GM19023 (cell line): Measurements from ENCODE around the gene ITPR1.

ENCODE experiments used
- ATAC-seq: cut with Tn5 transposase; IDR thresholded peaks from one replicate; pipeline ENCODE4 v1.9.1; 2021; ENCODE audit warnings: mild to moderate bottlenecking, moderate library complexity; ENCODE audit not compliant: unreplicated experiment

ITPR1 gene

DNA sequence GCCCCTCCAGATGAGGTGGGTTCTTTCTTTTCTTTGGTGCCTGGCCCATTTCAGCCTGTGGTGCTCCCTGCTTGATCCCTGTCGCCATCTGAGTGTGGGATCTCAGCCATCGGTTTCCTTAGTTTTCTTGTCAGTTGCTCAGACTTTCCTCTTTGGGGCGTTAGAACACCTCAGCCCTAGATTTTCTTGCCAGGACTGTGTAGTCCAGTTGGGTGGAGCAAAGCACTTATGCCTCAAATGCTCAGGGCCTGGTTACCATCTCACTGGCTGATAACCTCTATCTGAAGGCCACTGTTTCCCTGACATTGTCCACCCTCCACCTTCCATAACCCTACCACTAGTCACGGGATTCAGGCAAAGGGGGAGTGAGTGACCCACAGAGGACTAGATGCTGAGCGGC is 277.4 kb downstream of the ITPR1 start:
- ATAC-seq = no peak

DNA sequence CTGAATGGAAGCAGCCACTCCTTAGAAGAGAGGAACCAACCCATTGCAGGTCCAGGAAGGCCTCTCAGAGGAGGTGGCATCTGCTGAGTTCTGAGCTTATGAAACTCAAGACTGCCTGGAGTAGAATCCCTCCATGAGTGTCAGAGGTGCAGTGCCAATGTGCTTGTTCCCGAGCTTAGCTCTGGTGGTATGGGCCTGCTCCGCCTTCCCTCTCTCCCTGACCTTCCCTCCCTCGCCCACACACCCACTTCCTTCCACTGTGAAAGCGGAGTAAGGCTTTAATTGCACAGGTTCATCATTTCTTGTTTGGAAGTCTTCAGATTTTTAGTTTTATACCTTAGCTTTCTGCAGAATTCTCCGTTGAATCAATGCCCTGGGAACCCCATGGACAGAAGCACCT is 278.1 kb downstream of the ITPR1 start:
- ATAC-seq = no peak

DNA sequence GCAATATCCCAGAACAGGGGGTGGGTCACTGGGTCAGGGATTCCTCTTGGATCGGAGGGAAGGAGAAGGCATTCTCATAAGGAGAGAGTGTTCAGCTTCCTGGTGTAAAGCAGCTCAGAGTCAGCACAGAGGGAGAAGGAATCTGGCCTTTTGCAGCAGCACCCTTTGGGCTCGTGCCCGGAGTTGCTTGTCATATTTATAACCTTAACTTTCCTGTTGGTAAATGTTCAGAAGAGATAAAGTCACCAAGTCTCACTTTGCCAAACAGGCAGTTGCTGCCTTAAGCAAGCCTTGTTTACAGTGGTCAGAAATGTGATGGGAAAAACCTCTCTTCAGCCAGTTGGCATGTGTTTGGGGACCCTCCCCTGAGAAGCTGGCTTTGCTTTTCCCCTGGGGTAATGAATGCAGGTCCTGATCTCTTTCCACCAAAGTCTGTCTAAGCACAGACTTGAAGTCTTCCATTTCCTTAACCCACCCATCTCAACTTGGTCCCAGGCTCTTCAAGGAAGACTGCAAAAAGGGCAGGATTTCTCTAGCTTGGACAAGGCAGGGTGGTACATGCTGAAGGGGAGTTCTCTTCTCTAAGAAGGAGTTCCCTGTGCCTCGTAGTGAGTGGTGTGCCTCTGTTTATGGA is 279.1 kb downstream of the ITPR1 start:
- no peak for ATAC-seq

DNA sequence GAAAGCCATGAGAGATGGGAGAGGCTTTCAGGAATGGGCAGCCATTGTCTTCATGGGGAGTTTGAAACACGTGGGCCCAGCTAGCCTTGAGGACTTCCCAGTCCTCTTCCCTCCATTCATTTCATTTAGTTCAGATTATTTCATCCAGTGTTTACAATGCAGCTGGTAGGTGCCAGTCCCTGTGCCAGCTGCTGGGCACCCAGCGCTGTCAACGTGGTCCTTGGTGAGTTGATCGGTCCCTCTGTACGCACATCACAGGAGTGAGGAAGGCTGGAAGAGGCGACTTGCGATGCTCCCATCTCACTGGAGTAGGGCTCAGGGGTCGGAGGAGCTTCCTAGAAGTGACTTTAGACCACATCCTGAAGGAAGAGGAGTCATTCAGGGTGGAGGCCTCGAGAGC is 279.7 kb downstream of the ITPR1 start:
- no peak for ATAC-seq

DNA sequence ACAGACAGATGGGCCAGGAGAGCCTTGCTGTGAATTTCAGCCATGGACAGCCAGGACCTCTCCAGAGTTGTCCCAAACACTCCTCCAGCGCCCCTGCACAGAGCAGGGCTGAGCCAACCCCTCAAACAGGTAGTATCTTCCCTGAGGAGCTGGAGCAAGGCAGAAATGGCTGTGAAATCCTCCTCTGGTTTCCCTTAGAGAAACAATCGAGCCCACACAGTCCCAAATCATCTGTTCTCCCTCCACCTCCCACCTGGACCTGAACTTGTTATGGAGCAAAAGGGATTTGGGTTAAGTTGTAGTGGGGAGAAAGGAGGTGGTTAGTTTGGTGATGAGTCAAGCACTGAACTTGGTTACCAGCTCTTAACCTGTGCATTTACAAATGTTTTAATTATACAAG is 280.4 kb downstream of the ITPR1 start:
- no peak for ATAC-seq

DNA sequence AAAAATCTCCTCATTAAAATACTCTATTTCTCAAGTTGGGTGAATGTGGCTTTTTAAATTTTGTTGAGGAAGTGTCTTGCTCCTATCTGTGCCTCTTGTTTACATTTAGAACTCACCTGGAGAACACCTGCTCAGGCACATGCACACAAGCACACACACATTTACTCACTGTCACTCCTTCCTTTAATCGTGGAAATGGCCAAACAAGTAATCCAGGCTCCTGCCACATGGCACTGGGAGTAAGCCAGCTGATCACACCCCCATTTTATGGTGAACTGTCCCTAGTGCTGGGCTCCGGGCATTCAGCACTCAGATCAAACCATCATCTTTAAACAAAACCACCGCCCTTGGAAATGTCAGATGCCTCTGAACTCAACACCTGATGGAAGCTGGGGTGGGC is 281.4 kb downstream of the ITPR1 start:
- no peak for ATAC-seq

DNA sequence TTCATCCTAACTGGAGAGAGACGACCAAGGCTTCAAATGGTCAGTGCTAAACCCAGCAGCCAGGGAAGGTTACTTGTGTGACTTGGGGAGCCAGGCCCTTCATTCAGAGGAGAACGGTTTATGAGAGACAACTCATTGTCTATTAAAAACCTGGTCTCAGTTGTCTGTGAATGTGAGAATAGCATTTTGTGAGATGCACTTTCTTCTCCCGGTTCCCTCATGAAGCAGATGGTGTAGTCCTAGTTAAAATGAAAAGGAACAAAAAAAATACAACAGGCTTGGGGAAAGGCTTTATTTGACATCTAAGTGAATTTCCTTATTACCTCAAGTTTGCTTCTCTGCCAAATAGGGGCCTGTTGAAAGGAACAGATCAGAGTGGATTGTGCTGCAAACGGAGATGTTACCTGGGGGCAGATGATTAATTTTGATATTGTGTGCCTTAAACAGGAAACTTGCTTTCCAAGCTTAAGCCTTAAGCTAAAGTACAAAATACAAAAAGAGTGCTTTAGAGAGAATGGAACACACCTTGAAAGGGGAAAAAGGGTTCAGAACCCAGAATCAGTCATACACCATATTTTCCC is 283.3 kb downstream of the ITPR1 start:
- peak; percentile 34 for ATAC-seq

DNA sequence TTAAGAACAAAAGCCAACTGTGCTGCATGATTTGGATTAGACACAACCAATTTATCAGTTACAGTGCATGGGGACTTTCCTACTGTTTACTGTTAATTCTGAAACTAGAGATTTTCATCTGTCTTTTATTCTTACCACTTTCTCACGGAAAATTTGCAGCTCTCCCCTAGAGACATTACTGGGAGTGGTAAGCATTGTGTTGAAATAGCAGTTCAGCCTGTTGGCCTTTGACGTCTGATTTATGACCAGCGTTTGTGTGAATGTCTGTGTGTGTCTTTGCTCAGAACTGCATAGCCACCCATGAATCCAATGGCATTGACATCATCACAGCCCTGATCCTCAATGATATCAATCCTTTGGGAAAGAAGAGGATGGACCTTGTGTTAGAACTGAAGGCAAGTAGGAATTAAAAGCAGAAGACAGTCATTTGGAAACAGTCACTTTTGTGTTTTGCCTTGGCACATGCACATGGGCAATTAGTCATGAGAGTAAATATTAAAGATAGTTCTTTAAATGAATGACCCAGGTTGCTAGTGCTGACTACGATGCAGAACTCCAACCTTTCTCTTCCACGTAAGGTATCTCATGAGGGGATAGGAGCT is 283.9 kb downstream of the ITPR1 start:
- ATAC-seq = peak; percentile 76

DNA sequence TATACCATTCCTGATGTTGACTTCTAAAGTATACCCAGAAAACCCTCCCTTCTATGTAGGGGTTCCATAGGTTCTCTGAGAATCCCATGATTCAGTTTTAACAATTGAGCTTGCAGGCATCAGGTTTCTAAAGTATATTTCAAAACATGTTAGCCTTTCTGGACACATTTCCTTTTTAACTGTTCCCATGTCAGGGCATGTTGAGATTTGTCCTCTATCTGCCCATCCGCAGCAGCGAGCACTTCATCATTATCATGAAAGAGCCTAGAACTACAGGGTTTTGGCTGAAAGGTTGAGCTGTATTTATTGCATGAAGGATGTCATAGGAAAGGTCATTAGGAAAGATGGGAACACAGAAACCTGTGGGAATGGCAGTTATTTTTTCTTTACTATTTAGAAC is 285.0 kb downstream of the ITPR1 start:
- ATAC-seq = no peak

DNA sequence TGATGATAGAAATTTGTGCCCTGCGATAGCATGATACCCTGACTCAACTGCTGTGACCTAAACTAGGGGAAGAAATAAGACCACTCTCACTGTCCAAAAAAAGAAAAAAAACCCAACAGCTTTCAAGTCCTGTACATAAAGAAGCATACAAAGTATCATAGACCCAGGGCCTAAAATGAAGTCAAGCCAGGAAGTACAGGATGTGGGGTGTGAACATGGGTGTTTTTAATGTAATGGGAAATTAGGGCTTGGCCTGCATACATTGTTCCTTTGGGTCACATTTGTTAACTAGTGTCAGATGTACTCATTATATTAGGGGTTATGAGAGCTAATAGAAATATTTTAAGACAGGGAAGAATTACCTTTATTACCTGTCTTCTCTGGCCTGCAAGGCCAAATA is 285.6 kb downstream of the ITPR1 start:
- no peak for ATAC-seq

DNA sequence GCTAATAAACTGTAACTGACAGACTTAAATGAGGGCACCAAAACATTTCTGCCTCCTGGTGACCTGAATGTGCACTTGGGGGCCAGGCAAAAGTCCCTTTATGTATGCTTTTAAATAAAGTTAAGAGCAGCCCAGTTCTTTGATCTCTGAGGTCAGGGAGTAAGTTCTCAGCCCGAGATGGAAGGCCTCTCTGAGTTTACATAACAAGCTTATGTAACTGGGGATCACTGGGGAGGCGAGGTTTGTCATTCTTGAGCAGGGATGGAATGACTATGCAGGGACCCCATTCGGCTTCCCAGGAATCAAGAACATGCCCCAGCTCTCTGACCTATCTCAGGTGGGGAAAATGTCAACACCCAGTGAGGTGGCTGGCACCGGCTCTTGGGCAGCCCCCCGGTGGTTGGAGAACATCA is 287.4 kb downstream of the ITPR1 start:
- no peak for ATAC-seq

DNA sequence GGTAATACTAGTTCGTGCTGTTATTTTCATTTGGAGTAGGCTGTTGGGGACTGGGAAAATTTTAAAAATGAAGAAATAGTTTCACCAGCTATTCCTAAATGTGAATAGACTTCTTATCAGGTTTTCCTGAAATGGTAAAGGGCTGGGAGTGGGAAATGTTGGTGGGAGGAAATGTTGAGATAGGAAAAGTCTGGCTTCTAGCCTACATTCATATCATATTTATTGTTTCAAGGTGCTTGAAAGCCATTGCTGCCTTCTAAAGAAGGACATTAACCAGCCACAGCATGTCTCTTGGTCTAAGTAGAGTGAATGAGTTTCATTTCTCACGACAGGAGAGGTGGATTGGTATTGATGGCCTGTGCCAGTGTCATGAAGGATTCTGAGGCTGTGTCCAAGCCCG is 288.9 kb downstream of the ITPR1 start:
- ATAC-seq = no peak

DNA sequence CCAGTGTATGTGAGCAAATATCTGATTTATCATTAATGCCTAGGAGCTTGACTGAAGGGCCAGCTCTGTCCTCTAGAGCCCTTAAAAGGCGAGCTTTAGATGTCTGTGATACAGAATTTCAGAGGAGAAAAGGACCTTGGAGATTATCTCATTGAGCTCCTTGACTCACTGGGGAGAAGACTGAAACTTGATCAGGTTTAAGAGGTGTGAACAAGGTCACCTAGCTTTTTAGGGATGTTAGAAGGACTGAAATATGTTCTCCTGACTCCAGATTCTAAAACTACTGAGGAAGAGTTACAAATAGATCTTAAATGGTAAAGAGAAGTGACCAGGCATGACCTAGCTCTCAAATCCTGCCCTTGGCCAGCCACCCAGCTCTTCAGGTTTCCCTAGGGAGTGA is 292.4 kb downstream of the ITPR1 start:
- ATAC-seq = no peak

DNA sequence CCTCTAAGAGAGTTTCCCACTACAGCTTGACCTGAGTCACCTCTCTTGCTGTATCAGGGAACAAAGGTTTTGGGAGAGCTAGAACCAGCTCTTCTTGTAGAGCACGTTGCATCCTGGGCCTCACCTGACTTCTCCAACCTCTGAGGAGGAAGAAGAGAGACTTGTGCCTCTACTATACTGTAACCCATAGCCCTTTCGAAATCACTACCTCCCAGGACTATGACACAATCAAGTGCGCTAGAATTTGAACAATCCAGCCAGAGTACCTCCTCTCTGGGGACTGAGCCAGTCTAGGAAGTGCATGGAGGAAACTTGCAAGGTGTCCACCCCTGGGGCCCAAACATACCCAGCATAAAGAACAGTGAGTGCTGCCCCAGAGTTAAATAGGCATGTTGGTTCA is 293.3 kb downstream of the ITPR1 start:
- ATAC-seq = no peak

DNA sequence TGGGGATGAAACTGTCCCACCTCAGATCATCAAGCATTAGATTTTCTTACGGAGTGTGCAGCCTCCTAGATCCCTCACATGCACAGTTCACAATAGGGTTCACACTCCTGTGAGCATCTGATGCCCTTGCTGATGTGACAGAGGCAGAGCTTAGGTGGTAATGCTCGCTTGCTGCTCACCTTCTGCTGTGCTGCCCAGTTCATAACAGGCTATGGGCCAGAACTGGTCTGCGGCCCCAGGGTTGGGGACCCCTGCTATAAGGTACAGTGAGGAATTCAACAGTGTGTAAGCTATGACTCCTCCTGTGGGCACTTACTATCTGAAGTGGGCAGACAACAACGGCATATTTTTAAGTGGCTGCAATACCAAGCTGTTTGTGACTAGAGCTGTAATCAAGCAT is 298.2 kb downstream of the ITPR1 start:
- ATAC-seq = no peak

DNA sequence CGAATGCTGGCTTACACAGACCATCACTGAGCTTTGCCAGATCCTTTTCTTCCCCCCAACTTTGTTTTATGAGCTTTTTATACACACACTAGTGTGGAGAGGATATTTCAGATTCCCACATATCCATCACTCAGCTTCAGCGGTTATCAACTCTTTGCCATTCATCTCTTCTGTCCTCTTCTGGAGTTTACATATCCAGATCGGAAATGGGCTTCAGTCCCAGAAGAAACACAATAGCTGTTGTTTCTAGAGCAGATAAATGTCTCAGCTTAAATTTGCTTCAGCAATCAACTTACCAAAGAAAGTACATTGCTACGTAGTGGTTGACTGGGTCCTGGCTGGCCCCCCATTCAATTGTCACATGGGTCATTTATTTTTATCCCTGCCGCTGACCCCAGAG is 300.2 kb downstream of the ITPR1 start:
- no peak for ATAC-seq

DNA sequence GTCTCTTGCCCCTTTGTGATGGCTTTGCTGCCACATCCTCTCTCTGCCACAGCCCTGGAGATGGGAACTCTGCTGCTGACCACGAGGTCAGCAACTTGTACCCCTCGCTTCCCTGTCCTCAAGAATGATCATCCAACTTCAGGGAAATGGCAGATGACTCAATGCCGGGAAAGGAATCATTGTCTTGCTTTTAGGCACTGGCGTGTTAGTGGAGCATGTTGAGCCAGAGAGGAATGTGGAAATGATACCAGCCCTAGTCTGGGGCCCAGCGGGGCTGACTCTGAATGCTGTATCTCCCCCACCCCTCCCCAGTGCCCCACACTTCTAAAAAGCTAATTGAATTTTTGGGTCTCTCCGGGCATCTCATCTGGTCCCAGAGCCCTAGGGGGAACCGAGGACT is 301.2 kb downstream of the ITPR1 start:
- ATAC-seq = no peak

DNA sequence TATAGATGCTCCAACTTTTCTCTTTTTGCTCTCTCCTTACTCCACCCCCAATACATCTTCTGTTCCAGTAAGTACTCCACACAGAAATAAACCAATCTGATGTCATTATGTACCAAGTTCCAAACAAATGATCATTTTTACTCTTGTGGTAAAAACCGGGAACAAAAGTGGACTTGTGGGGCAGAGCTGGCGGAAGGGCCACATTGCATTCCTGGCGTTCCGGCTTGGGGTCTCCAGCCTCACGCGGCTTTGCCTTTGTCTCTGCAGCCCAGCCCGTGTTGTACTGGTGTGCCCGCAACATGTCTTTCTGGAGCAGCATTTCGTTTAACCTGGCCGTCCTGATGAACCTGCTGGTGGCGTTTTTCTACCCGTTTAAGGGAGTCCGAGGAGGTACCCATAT is 301.6 kb downstream of the ITPR1 start:
- no peak for ATAC-seq

DNA sequence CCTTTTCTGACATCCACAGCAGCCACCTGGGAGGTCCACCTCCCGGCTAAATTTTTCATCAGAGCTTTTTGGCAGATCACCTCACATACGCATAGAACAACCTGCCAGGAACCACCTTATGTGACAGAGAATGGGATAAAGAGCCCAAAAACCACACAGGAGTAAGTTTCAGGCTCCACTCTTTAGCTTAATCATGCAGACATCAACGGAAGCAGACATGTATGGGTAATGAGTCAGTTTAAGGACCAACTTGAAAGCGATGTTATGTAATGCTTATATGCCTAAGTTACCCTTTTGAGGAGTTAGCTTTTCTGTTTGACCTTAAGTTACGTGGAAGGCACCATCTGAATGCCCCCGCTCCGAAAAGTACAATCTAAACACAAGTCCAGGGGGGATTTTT is 302.8 kb downstream of the ITPR1 start:
- ATAC-seq = no peak

DNA sequence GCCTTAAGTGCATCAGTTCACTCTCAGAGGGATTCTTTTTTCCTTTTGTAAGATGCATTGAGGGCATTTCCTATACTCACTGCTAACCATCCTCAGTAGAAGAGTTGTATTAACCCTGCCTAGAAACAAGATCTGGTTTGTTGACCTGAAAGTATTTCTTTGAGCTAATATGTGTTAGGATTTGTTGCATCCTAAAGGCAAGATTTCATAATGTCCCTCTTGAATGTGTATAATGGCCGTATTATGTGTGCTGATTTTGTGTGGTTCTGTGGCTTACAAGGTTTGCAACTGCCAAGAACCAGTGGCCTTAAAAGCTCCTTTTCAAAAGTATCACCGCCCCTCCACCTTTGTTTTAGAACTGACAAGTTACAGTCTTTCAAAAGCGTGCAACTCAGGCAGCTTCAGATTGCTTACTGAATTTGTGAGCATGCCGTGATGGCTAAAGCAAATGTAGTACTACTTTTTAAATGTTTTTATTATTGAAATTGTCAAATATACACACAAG is 304.1 kb downstream of the ITPR1 start:
- no peak for ATAC-seq

DNA sequence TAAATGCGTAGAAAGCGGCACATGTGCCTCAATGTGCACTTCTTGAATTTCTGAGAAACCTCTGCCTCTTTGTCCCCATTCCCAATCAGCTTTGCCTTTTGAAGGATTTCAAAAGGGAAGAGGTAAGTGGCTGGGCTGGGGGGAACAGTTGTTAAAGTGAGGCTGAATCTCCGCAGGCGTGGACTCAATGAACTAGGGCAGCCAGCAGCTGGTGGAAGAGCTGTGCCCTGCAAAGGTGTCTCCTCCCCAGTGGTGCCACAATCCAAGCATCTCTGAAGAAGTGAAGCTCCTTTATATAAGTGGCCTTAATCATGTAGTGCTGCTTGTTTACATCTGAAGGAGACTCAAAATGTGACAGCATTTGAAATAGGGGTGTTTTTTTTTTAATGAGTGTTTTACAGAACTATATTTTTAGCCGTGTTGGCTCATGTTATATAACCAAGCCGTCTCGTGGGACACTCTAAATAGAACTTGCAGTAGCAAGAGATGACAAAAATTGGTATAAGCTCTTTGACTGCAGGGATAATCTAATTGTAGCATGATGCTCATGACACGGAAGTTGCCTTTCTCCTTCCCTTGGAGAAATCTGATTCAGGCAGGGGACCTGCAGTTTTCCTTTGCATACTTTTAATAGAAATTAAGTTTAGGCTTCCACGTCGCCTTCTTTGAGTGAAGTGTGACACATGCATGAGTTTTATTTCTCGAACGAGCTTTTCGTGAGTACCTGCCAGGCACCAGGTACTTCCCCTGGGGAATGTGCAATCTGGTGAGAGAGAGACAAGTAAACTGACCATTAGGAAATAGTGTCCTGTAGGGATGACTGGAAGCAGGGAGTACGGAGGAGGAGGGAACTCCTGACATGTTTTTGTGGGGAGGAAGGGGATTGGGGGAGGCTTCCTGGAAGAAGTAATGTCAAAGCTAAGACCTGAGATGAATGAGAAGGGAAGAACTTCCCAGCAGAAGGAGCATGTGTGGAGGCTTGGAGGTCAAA is 306.4 kb downstream of the ITPR1 start:
- no peak for ATAC-seq
